ENCODE measurements around the gene MYH10.

MYH10 gene

DNA sequence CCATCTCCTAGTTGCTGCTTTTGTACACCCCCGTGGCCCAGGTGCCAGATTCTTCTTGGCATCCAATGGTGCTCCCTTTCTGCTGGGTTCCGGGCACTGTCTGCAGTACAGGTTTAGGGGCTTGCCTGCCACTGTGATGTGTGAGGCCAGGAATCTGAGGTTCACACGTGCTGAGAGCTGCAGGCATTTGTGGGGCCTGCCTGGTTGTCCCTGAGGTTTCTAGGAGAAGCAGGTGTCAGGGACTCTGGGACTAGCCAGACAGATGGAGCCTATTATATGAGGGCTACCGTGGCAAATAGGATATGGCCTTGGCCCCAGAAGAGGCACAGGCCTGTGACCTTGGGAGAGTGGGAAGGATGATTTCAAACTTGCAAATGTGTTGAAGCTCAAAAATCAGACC lies 165.6 kb downstream of the MYH10 start:
- Histone ChIP-seq H3K27me3 (ENCODE audit: control insufficient read depth, insufficient read depth, low read length) (no peaks in the 10 kb centered on the region), H3K4me3 (ENCODE audit: low read depth, low read length) (no peak overlapping the region), H3K27ac (ENCODE audit: low read depth, low read length) (no peak overlapping the region), H3K9ac (ENCODE audit: low read length) (no peak overlapping the region), H3K9me3 (ENCODE audit: control insufficient read depth, insufficient read depth, low read depth, low read length) (no peaks in the 10 kb centered on the region), H3K4me1 (ENCODE audit: control insufficient read depth, insufficient read depth, low read length) (peaks cover 3% of the 10 kb centered on the region; the same call in 1 of the 2 replicates), H3K36me3 (ENCODE audit: control insufficient read depth, insufficient read depth, low read length) (peaks cover 75% of the 10 kb centered on the region)

- H3K9ac ChIP-seq (ENCODE audit: low read length): no peak overlapping the region
- H3K4me1 ChIP-seq (ENCODE audit: control insufficient read depth, insufficient read depth, low read length): peaks cover 3% of the 10 kb centered on the region; the same call in 1 of the 2 replicates
- no peak overlapping the region for H3K27ac ChIP-seq (ENCODE audit: low read depth, low read length)
- no peaks in the 10 kb centered on the region for H3K9me3 ChIP-seq (ENCODE audit: control insufficient read depth, insufficient read depth, low read depth, low read length)
- H3K36me3 ChIP-seq (ENCODE audit: control insufficient read depth, insufficient read depth, low read length): peaks cover 79% of the 10 kb centered on the region
- H3K4me3 ChIP-seq (ENCODE audit: low read depth, low read length): no peak overlapping the region
- no peaks in the 10 kb centered on the region for H3K27me3 ChIP-seq (ENCODE audit: control insufficient read depth, insufficient read depth, low read length)
Measured at GRCh38 chr17:8463099-8463498, 167.4 kb downstream of the MYH10 start.

- Histone ChIP-seq H3K9ac (ENCODE audit: low read length) (no peak overlapping the region), H3K36me3 (ENCODE audit: control insufficient read depth, insufficient read depth, low read length) (peaks cover 80% of the 10 kb centered on the region), H3K9me3 (ENCODE audit: control insufficient read depth, insufficient read depth, low read depth, low read length) (no peaks in the 10 kb centered on the region), H3K27ac (ENCODE audit: low read depth, low read length) (no peak overlapping the region), H3K4me1 (ENCODE audit: control insufficient read depth, insufficient read depth, low read length) (peaks cover 3% of the 10 kb centered on the region; the same call in 1 of the 2 replicates), H3K4me3 (ENCODE audit: low read depth, low read length) (no peak overlapping the region), H3K27me3 (ENCODE audit: control insufficient read depth, insufficient read depth, low read length) (no peaks in the 10 kb centered on the region)
Measured at GRCh38 chr17:8462564-8462963, 168.0 kb downstream of the MYH10 start.

- Histone ChIP-seq H3K9me3 (ENCODE audit: control insufficient read depth, insufficient read depth, low read depth, low read length) (no peaks in the 10 kb centered on the region), H3K4me1 (ENCODE audit: control insufficient read depth, insufficient read depth, low read length) (peaks cover 3% of the 10 kb centered on the region; the same call in 1 of the 2 replicates), H3K36me3 (ENCODE audit: control insufficient read depth, insufficient read depth, low read length) (peaks cover 90% of the 10 kb centered on the region), H3K9ac (ENCODE audit: low read length) (no peak overlapping the region), H3K27me3 (ENCODE audit: control insufficient read depth, insufficient read depth, low read length) (no peaks in the 10 kb centered on the region), H3K4me3 (ENCODE audit: low read depth, low read length) (no peak overlapping the region), H3K27ac (ENCODE audit: low read depth, low read length) (no peak overlapping the region)
Measured at GRCh38 chr17:8459831-8460230, 170.7 kb downstream of the MYH10 start.

GRCh38 chr17:8459107-8459506 lies 171.4 kb downstream of the MYH10 start:
- Histone ChIP-seq H3K4me3 (ENCODE audit: low read depth, low read length) (no peak overlapping the region), H3K9ac (ENCODE audit: low read length) (no peak overlapping the region), H3K4me1 (ENCODE audit: control insufficient read depth, insufficient read depth, low read length) (no peaks in the 10 kb centered on the region), H3K27ac (ENCODE audit: low read depth, low read length) (no peak overlapping the region), H3K27me3 (ENCODE audit: control insufficient read depth, insufficient read depth, low read length) (no peaks in the 10 kb centered on the region), H3K9me3 (ENCODE audit: control insufficient read depth, insufficient read depth, low read depth, low read length) (no peaks in the 10 kb centered on the region), H3K36me3 (ENCODE audit: control insufficient read depth, insufficient read depth, low read length) (peaks cover 91% of the 10 kb centered on the region)

DNA sequence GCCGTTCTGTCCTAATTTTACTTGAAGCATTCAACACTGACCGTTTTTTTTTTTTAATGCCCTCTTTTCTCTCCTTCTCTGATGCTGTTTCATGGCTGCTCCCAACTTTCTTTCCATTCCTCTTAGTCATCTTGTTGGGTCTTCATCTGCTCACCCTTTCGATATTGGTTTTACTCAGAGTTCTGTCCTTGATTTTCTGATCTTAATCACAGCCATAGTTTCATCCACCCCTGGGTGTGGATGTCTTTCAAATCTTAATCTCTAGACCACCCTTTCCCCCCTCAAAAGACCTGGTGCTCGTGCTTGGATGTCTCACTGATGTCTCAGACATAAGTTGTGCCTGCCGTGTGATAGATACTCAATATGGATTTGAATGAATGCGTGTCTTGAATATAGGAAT lies 172.4 kb downstream of the MYH10 start:
- Histone ChIP-seq H3K9ac (ENCODE audit: low read length) (no peak overlapping the region), H3K4me3 (ENCODE audit: low read depth, low read length) (no peak overlapping the region), H3K36me3 (ENCODE audit: control insufficient read depth, insufficient read depth, low read length) (peaks cover 87% of the 10 kb centered on the region), H3K27me3 (ENCODE audit: control insufficient read depth, insufficient read depth, low read length) (no peaks in the 10 kb centered on the region), H3K4me1 (ENCODE audit: control insufficient read depth, insufficient read depth, low read length) (no peaks in the 10 kb centered on the region), H3K9me3 (ENCODE audit: control insufficient read depth, insufficient read depth, low read depth, low read length) (no peaks in the 10 kb centered on the region), H3K27ac (ENCODE audit: low read depth, low read length) (no peak overlapping the region)

DNA sequence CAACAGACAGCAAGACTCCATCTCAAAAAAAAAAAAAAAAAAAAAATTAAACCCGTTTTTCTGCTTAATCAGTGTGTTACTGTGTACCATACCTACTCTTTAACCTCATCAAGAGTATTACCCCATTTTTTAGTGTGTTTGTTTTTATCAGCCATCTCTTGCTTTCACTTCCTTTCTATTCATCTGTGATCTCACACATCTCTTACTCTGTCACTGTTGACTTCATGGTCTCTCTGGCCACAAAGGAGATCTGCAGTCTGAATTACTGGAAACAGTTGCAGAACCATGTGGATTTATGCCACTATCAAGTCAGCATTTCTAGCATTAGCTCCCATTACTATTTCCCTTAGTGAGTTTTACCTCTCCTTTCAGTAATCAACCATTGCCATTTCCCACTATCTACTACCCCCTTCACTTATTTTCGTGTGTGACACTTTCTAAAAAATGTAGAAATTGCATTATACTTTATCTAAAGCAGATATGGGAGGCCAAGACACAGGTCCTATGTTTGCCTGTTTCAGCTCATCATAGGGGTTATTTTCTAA lies 174.8 kb downstream of the MYH10 start:
- no peak overlapping the region for H3K27ac ChIP-seq (ENCODE audit: low read depth, low read length)
- no peak overlapping the region for H3K4me3 ChIP-seq (ENCODE audit: low read depth, low read length)
- no peaks in the 10 kb centered on the region for H3K27me3 ChIP-seq (ENCODE audit: control insufficient read depth, insufficient read depth, low read length)
- no peaks in the 10 kb centered on the region for H3K9me3 ChIP-seq (ENCODE audit: control insufficient read depth, insufficient read depth, low read depth, low read length)
- no peaks in the 10 kb centered on the region for H3K4me1 ChIP-seq (ENCODE audit: control insufficient read depth, insufficient read depth, low read length)
- H3K36me3 ChIP-seq (ENCODE audit: control insufficient read depth, insufficient read depth, low read length): peaks cover 83% of the 10 kb centered on the region
- H3K9ac ChIP-seq (ENCODE audit: low read length): no peak overlapping the region

DNA sequence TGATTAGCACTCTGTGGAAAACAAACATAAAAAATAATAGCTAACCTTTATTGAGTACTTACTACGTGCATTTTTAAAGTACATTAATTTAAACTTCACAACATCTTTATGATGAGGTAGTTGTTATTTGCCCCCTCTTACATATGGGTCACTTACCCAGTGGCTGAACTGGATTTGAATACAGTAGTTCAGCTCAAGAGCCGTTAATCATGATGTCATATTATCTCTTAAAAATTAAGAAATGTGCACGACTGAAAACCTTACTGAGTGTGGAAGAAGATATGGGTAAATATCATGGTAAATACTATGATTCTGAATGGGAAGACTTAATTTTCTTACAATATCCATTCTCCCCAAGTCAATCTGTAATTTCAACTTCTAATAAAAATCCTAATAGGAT lies 177.2 kb downstream of the MYH10 start:
- H3K27ac ChIP-seq (ENCODE audit: low read depth, low read length): no peak overlapping the region
- H3K4me1 ChIP-seq (ENCODE audit: control insufficient read depth, insufficient read depth, low read length): peaks cover under 1% of the 10 kb centered on the region; the same call in 1 of the 2 replicates
- H3K27me3 ChIP-seq (ENCODE audit: control insufficient read depth, insufficient read depth, low read length): no peaks in the 10 kb centered on the region
- no peak overlapping the region for H3K4me3 ChIP-seq (ENCODE audit: low read depth, low read length)
- H3K9ac ChIP-seq (ENCODE audit: low read length): no peak overlapping the region
- H3K9me3 ChIP-seq (ENCODE audit: control insufficient read depth, insufficient read depth, low read depth, low read length): no peaks in the 10 kb centered on the region
- H3K36me3 ChIP-seq (ENCODE audit: control insufficient read depth, insufficient read depth, low read length): peaks cover 82% of the 10 kb centered on the region

GRCh38 chr17:8451933-8452614 lies 178.5 kb downstream of the MYH10 start:
- no peak overlapping the region for H3K27ac ChIP-seq (ENCODE audit: low read depth, low read length)
- H3K9ac ChIP-seq (ENCODE audit: low read length): no peak overlapping the region
- H3K4me3 ChIP-seq (ENCODE audit: low read depth, low read length): no peak overlapping the region
- H3K9me3 ChIP-seq (ENCODE audit: control insufficient read depth, insufficient read depth, low read depth, low read length): no peaks in the 10 kb centered on the region
- peaks cover 80% of the 10 kb centered on the region for H3K36me3 ChIP-seq (ENCODE audit: control insufficient read depth, insufficient read depth, low read length)
- H3K4me1 ChIP-seq (ENCODE audit: control insufficient read depth, insufficient read depth, low read length): peaks cover 8% of the 10 kb centered on the region; the same call in 1 of the 2 replicates
- H3K27me3 ChIP-seq (ENCODE audit: control insufficient read depth, insufficient read depth, low read length): no peaks in the 10 kb centered on the region

DNA sequence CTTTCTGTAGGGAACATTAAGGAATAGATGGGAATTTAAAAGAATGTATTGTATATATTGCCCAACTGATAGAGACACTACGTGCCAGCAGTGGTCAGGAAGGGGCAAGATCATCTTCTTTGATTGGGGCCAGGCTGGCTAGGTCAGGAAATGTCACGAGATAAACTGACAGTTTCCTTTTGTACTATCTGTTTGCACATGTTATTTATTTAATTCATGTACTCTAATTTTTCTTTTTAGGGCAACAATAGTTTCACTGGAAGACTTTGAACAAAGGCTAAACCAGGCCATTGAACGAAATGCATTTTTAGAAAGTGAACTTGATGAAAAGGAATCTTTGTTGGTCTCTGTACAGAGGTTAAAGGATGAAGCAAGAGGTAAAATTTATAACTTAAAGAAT lies 182.2 kb downstream of the MYH10 start:
- Histone ChIP-seq H3K4me3 (ENCODE audit: low read depth, low read length) (no peak overlapping the region), H3K36me3 (ENCODE audit: control insufficient read depth, insufficient read depth, low read length) (peaks cover 80% of the 10 kb centered on the region), H3K9me3 (ENCODE audit: control insufficient read depth, insufficient read depth, low read depth, low read length) (no peaks in the 10 kb centered on the region), H3K4me1 (ENCODE audit: control insufficient read depth, insufficient read depth, low read length) (peaks cover 8% of the 10 kb centered on the region; the same call in 1 of the 2 replicates), H3K27me3 (ENCODE audit: control insufficient read depth, insufficient read depth, low read length) (no peaks in the 10 kb centered on the region), H3K9ac (ENCODE audit: low read length) (no peak overlapping the region), H3K27ac (ENCODE audit: low read depth, low read length) (no peak overlapping the region)

GRCh38 chr17:8447799-8448198 lies 182.7 kb downstream of the MYH10 start:
- H3K9me3 ChIP-seq (ENCODE audit: control insufficient read depth, insufficient read depth, low read depth, low read length): no peaks in the 10 kb centered on the region
- H3K27ac ChIP-seq (ENCODE audit: low read depth, low read length): no peak overlapping the region
- peaks cover 8% of the 10 kb centered on the region; the same call in 1 of the 2 replicates for H3K4me1 ChIP-seq (ENCODE audit: control insufficient read depth, insufficient read depth, low read length)
- H3K9ac ChIP-seq (ENCODE audit: low read length): no peak overlapping the region
- no peak overlapping the region for H3K4me3 ChIP-seq (ENCODE audit: low read depth, low read length)
- H3K36me3 ChIP-seq (ENCODE audit: control insufficient read depth, insufficient read depth, low read length): peaks cover 75% of the 10 kb centered on the region
- H3K27me3 ChIP-seq (ENCODE audit: control insufficient read depth, insufficient read depth, low read length): no peaks in the 10 kb centered on the region
